Iris pigment epithelial cell (primary cell): ENCODE results near the gene SCUBE1.

ENCODE experiments used
- DNase-seq: peaks from one replicate; pipeline ENCODE4 v3.0.0-alpha.2; 2011; ENCODE audit warnings: low read depth

Gene SCUBE1

GRCh38 chr22:43326331-43327156 is 16.6 kb downstream of the SCUBE1 start:
- DNase-seq = no peak

- no peak for DNase-seq
These were observed 18.0 kb downstream of the SCUBE1 start for GRCh38 chr22:43325176-43325575.

- DNase-seq = no peak
These were observed 21.9 kb downstream of the SCUBE1 start for GRCh38 chr22:43320943-43321900.

GRCh38 chr22:43319661-43320486 is 23.3 kb downstream of the SCUBE1 start:
- DNase-seq = peak; percentile 5

- no peak for DNase-seq
These were observed 25.9 kb downstream of the SCUBE1 start for GRCh38 chr22:43317239-43317638.

GRCh38 chr22:43315687-43316217 is 27.4 kb downstream of the SCUBE1 start:
- no peak for DNase-seq

GRCh38 chr22:43314611-43315010 is 28.6 kb downstream of the SCUBE1 start:
- DNase-seq = no peak

GRCh38 chr22:43313890-43314474 is 29.2 kb downstream of the SCUBE1 start:
- DNase-seq = no peak

- DNase-seq = no peak
These were observed 29.8 kb downstream of the SCUBE1 start for GRCh38 chr22:43313244-43313889.

- no peak for DNase-seq
These were observed 30.6 kb downstream of the SCUBE1 start for GRCh38 chr22:43312608-43313007.

GRCh38 chr22:43310798-43311197 is 32.4 kb downstream of the SCUBE1 start:
- no peak for DNase-seq

GRCh38 chr22:43310311-43310710 is 32.9 kb downstream of the SCUBE1 start:
- no peak for DNase-seq

GRCh38 chr22:43308836-43309235 is 34.3 kb downstream of the SCUBE1 start:
- DNase-seq = no peak

GRCh38 chr22:43308060-43308830 is 34.9 kb downstream of the SCUBE1 start:
- no peak for DNase-seq

GRCh38 chr22:43305806-43306205 is 37.4 kb downstream of the SCUBE1 start:
- DNase-seq = no peak

- DNase-seq = no peak
These were observed 38.2 kb downstream of the SCUBE1 start for GRCh38 chr22:43304831-43305590.

GRCh38 chr22:43303751-43304150 is 39.4 kb downstream of the SCUBE1 start:
- no peak for DNase-seq

- no peak for DNase-seq
These were observed 40.0 kb downstream of the SCUBE1 start for GRCh38 chr22:43303166-43303565.

- DNase-seq = no peak
These were observed 40.6 kb downstream of the SCUBE1 start for GRCh38 chr22:43302531-43303041.
